SK-N-SH (cell line): Measurements from ENCODE around the gene ZDHHC14. TPM values are rescaled to one million over a fixed set of nuclear protein-coding genes. Genes with fewer than 3 reads are reported as not detected.

Experiments
- CTCF ChIA-PET: fragments of 300-600, 350-600 bp; formaldehyde crosslinking; extraction: SDS; loops from one replicate; lab custom pipeline; 2021; lab: Yijun Ruan, JAX
- POLR2A ChIA-PET: fragments of 350-600 bp; sonication (Branson Sonifier 250); formaldehyde crosslinking; extraction: SDS; loops from one replicate; lab custom pipeline; 2020; ENCODE audit warnings: antibody characterized with exemption, inconsistent platforms; lab: Yijun Ruan, JAX
- DNase-seq: peaks from one replicate; pipeline ENCODE4 v3.0.0; 2012
- H2AFZ ChIP-seq: fragments of 200-600 bp; sonication (generic); 2 replicates; pipeline ENCODE4 v1.8.1; 2016; ENCODE audit warnings: antibody characterized with exemption, mild to moderate bottlenecking, low read depth
- H3F3A ChIP-seq: fragments of 200-600 bp; sonication (generic); replicated peaks from 2 replicates; pipeline ENCODE3; 2016; ENCODE audit warnings: antibody characterized with exemption, mild to moderate bottlenecking; ENCODE audit not compliant: insufficient read depth
- H3K27ac ChIP-seq, 2 experiments: fragments of 200-500 bp in 1 of 2; fragments of 200-600 bp in 1 of 2; sonication (Bioruptor generic) in 1 of 2; sonication (generic), shearing (Covaris generic) in 1 of 2; 2 replicates each; pipeline versions ENCODE4 v1.5.1 to v1.6.1; 2014 to 2016; ENCODE audit warnings: low read depth in 2 of 2, inconsistent platforms in 1 of 2, low read length in 1 of 2, mild to moderate bottlenecking in 1 of 2, mixed read lengths in 1 of 2
- H3K27me3 ChIP-seq: fragments of 200-600 bp; sonication (generic), shearing (Covaris generic); 2 replicates; pipeline ENCODE4 v1.6.1; 2016; ENCODE audit warnings: mixed run types; ENCODE audit not compliant: insufficient read depth
- H3K36me3 ChIP-seq, 2 experiments: fragments of 200-500 bp in 1 of 2; fragments of 200-600 bp in 1 of 2; sonication (Bioruptor generic) in 1 of 2; sonication (generic) in 1 of 2; replicated peaks in 1 of 2; 2 replicates each; pipeline versions ENCODE3 to v1.5.1; 2014 to 2016; ENCODE audit warnings: low read length in 1 of 2, mild to moderate bottlenecking in 1 of 2; ENCODE audit not compliant: insufficient read depth in 2 of 2, control insufficient read depth in 1 of 2
- H3K4me1 ChIP-seq, 2 experiments: fragments of 200-500 bp in 1 of 2; fragments of 200-600 bp in 1 of 2; sonication (Bioruptor generic) in 1 of 2; sonication (generic), shearing (Covaris generic) in 1 of 2; 2 replicates each; pipeline versions ENCODE4 v1.5.1 to v1.6.1; 2014 to 2016; ENCODE audit warnings: low read depth in 1 of 2, low read length in 1 of 2, mixed run types in 1 of 2; ENCODE audit not compliant: insufficient read depth in 2 of 2, control insufficient read depth in 1 of 2
- H3K4me2 ChIP-seq: fragments of 200-600 bp; sonication (generic), shearing (Covaris generic); 2 replicates; pipeline ENCODE4 v1.6.1; 2017; ENCODE audit warnings: mixed run types
- H3K4me3 ChIP-seq, 2 experiments: fragments of 200-500 bp in 1 of 2; fragments of 200-600 bp in 1 of 2; sonication (Bioruptor generic) in 1 of 2; sonication (generic), shearing (Covaris generic) in 1 of 2; 2 replicates each; pipeline versions ENCODE4 v1.5.1 to v1.8.1; 2014 to 2016; ENCODE audit warnings: low read depth in 2 of 2, inconsistent platforms in 1 of 2, low read length in 1 of 2, mild to moderate bottlenecking in 1 of 2, mixed read lengths in 1 of 2, moderate library complexity in 1 of 2
- H3K79me2 ChIP-seq: fragments of 200-600 bp; sonication (generic); 2 replicates; pipeline ENCODE4 v1.8.1; 2017; ENCODE audit warnings: mild to moderate bottlenecking; ENCODE audit not compliant: insufficient read depth
- H3K9ac ChIP-seq: fragments of 200-600 bp; sonication (generic); 2 replicates; pipeline ENCODE4 v1.6.1; 2017; ENCODE audit warnings: mixed run types
- H3K9me2 ChIP-seq: fragments of 200-600 bp; sonication (generic); 2 replicates; pipeline ENCODE4 v1.6.1; 2017; ENCODE audit warnings: mixed run types
- H3K9me3 ChIP-seq: fragments of 200-600 bp; sonication (generic); 2 replicates; pipeline ENCODE4 v1.6.1; 2017; ENCODE audit warnings: mixed run types, mild to moderate bottlenecking, moderate library complexity
- H4K20me1 ChIP-seq: fragments of 200-600 bp; sonication (generic); 2 replicates; pipeline ENCODE4 v1.6.1; 2017; ENCODE audit warnings: mild to moderate bottlenecking, mixed run types; ENCODE audit not compliant: insufficient read depth
- CHD2 ChIP-seq: fragments of 150-350 bp; IDR thresholded peaks from 2 replicates; pipeline ENCODE4 v1.6.1; 2018; ENCODE audit warnings: low read length; ENCODE audit not compliant: partially characterized antibody
- ELF1 ChIP-seq: IDR thresholded peaks from 2 replicates; pipeline ENCODE4 v1.4.0; 2012
- GATA2 ChIP-seq: sonication (generic); formaldehyde crosslinking; IDR thresholded peaks from 2 replicates; pipeline ENCODE4 v1.5.0; 2020; ENCODE audit warnings: mild to moderate bottlenecking, missing genetic modification reagents
- NFIC ChIP-seq: IDR thresholded peaks from 2 replicates; pipeline ENCODE4 v1.4.0; 2012; ENCODE audit warnings: borderline replicate concordance
- POLR2AphosphoS5 ChIP-seq: IDR thresholded peaks from 2 replicates; pipeline ENCODE4 v1.6.1; 2012; ENCODE audit warnings: low read depth, low read length
- RAD21 ChIP-seq: IDR thresholded peaks from 2 replicates; pipeline ENCODE4 v1.6.1; 2012; ENCODE audit warnings: mild to moderate bottlenecking, low read length
- RCOR1 ChIP-seq: fragments of 150-350 bp; IDR thresholded peaks from 2 replicates; pipeline ENCODE4 v1.6.1; 2017; ENCODE audit warnings: antibody characterized with exemption, low read length
- RXRA ChIP-seq: IDR thresholded peaks from 2 replicates; pipeline ENCODE4 v1.4.0; 2012; ENCODE audit warnings: low read depth, mild to moderate bottlenecking, borderline replicate concordance
- TAF1 ChIP-seq: IDR thresholded peaks from 2 replicates; pipeline ENCODE4 v1.6.1; 2012; ENCODE audit warnings: low read depth, mild to moderate bottlenecking, low read length, moderate library complexity, borderline replicate concordance
- TEAD4 ChIP-seq: IDR thresholded peaks from 2 replicates; pipeline ENCODE4 v1.4.0; 2012; ENCODE audit warnings: mild to moderate bottlenecking, borderline replicate concordance; ENCODE audit not compliant: insufficient read depth
- YY1 ChIP-seq: IDR thresholded peaks from 2 replicates; pipeline ENCODE4 v1.4.0; 2012; ENCODE audit warnings: low read depth, mild to moderate bottlenecking
- WGBS: methylation state at CpG from one replicate; pipeline ENCODE4 v1.1.6; 2017; ENCODE audit warnings: low lambda C conversion rate; 5-methylcytosine and 5-hydroxymethylcytosine counted together
- polyA plus RNA-seq, 3 experiments: library from polyadenylated mRNA; depleted of rRNA; stranded (reverse); fragments of >200 nt; gene quantifications; 2 replicates each; pipeline ENCODE4 v1.2.3, GENCODE V29; 2012
- TF ChIP-seq, protein P1 (sequence below): fragments of 150-350 bp; IDR thresholded peaks from 2 replicates; pipeline ENCODE4 v1.6.1; 2016; ENCODE audit warnings: mild to moderate bottlenecking, low read depth, low read length
- TF ChIP-seq, protein P2 (sequence below): IDR thresholded peaks from 2 replicates; pipeline ENCODE4 v1.6.1; 2012; ENCODE audit warnings: mild to moderate bottlenecking, low read depth, low read length, moderate library complexity
- TF ChIP-seq, protein P3 (sequence below): IDR thresholded peaks from 2 replicates; pipeline ENCODE4 v1.4.0; 2012; ENCODE audit warnings: low read depth
- TF ChIP-seq, protein P4 (sequence below): IDR thresholded peaks from 2 replicates; pipeline ENCODE4 v1.4.0; 2012; ENCODE audit warnings: low read depth, borderline replicate concordance

Gene ZDHHC14
- polyA plus RNA-seq, 1 of the 3 experiments (the other 2 are of a cell fraction) = 5.4 TPM

DNA sequence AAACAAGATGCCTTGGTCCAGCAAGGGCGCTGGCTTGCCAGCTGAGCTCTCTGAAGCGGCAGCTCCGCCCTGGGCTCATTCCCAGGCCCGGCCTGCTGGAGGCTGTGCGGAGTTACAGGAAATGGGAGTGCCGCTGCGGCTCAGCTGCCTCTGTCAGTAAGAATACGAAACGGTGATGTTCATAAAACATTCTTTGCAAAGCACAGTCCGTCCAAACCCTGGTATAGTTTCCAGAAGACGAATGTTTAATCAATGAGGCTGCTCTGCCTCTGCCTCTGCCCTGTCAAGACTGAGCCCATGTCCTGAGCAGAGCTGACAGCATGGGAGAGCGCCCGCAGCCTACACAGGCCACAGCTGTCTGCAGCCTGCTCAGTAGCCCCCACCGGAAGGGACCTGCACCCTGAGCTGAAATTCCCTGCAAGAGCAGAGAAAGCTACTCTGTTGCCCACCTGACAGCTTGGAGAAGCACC, 288.8 kb downstream of the ZDHHC14 start:
- H3K9me2 ChIP-seq = no peaks in the 10 kb centered on the region
- no peak overlapping the region for H3K4me2 ChIP-seq
- CTCF ChIA-PET = interaction anchor here (0.9 to 7.4 kb wide), 10 partner anchors 11 to 464 kb away, joined by 3 to 66 read pairs (median 4); no protein-coding TSS in a partner anchor
- H2AFZ ChIP-seq = no peak overlapping the region
- no peaks in the 10 kb centered on the region for H3K79me2 ChIP-seq
- H3K4me3 ChIP-seq = no peak overlapping the region
- no peaks in the 10 kb centered on the region for H3K9me3 ChIP-seq
- POLR2A ChIA-PET = interaction anchor here (0.7 kb wide), 1 partner anchor 403 kb away, joined by 3 read pairs; no protein-coding TSS in a partner anchor
- H3K27ac ChIP-seq = no peak overlapping the region
- whole genome bisulfite sequencing = 80% methylated on average over 4 of the region's 14 CpGs
- peak; percentile 75 for DNase-seq
- TF ChIP-seq, protein P1, sequence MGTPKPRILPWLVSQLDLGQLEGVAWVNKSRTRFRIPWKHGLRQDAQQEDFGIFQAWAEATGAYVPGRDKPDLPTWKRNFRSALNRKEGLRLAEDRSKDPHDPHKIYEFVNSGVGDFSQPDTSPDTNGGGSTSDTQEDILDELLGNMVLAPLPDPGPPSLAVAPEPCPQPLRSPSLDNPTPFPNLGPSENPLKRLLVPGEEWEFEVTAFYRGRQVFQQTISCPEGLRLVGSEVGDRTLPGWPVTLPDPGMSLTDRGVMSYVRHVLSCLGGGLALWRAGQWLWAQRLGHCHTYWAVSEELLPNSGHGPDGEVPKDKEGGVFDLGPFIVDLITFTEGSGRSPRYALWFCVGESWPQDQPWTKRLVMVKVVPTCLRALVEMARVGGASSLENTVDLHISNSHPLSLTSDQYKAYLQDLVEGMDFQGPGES = no peak
- TF ChIP-seq NFIC = no peak
- no peak for TF ChIP-seq RXRA
- TF ChIP-seq TAF1 = no peak
- TF ChIP-seq, protein P2, sequence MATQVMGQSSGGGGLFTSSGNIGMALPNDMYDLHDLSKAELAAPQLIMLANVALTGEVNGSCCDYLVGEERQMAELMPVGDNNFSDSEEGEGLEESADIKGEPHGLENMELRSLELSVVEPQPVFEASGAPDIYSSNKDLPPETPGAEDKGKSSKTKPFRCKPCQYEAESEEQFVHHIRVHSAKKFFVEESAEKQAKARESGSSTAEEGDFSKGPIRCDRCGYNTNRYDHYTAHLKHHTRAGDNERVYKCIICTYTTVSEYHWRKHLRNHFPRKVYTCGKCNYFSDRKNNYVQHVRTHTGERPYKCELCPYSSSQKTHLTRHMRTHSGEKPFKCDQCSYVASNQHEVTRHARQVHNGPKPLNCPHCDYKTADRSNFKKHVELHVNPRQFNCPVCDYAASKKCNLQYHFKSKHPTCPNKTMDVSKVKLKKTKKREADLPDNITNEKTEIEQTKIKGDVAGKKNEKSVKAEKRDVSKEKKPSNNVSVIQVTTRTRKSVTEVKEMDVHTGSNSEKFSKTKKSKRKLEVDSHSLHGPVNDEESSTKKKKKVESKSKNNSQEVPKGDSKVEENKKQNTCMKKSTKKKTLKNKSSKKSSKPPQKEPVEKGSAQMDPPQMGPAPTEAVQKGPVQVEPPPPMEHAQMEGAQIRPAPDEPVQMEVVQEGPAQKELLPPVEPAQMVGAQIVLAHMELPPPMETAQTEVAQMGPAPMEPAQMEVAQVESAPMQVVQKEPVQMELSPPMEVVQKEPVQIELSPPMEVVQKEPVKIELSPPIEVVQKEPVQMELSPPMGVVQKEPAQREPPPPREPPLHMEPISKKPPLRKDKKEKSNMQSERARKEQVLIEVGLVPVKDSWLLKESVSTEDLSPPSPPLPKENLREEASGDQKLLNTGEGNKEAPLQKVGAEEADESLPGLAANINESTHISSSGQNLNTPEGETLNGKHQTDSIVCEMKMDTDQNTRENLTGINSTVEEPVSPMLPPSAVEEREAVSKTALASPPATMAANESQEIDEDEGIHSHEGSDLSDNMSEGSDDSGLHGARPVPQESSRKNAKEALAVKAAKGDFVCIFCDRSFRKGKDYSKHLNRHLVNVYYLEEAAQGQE = no peak
- TF ChIP-seq, protein P3, sequence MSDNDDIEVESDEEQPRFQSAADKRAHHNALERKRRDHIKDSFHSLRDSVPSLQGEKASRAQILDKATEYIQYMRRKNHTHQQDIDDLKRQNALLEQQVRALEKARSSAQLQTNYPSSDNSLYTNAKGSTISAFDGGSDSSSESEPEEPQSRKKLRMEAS = no peak
- no peak for TF ChIP-seq YY1
- TF ChIP-seq POLR2AphosphoS5 = no peak
- no peak for TF ChIP-seq ELF1
- no peak for TF ChIP-seq RCOR1
- TF ChIP-seq, protein P4, sequence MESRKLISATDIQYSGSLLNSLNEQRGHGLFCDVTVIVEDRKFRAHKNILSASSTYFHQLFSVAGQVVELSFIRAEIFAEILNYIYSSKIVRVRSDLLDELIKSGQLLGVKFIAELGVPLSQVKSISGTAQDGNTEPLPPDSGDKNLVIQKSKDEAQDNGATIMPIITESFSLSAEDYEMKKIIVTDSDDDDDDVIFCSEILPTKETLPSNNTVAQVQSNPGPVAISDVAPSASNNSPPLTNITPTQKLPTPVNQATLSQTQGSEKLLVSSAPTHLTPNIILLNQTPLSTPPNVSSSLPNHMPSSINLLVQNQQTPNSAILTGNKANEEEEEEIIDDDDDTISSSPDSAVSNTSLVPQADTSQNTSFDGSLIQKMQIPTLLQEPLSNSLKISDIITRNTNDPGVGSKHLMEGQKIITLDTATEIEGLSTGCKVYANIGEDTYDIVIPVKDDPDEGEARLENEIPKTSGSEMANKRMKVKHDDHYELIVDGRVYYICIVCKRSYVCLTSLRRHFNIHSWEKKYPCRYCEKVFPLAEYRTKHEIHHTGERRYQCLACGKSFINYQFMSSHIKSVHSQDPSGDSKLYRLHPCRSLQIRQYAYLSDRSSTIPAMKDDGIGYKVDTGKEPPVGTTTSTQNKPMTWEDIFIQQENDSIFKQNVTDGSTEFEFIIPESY = no peak
- no peak for TF ChIP-seq GATA2 (CRISPR knock-in tag)
- no peak for TF ChIP-seq RAD21
- no peak for TF ChIP-seq CHD2
- no peak for TF ChIP-seq TEAD4
- no peaks in the 10 kb centered on the region for H3K27me3 ChIP-seq
- peaks cover 5 to 9% of the 10 kb centered on the region in 2 experiments; a peak in 3 of 4 replicates for H3K4me1 ChIP-seq
- H3F3A ChIP-seq = no peaks in the 10 kb centered on the region
- no peak overlapping the region for H3K9ac ChIP-seq
- no peaks in the 10 kb centered on the region for H3K36me3 ChIP-seq
- H4K20me1 ChIP-seq = no peaks in the 10 kb centered on the region
